ENCODE results near the gene OGFR. TPM values are rescaled to one million over a fixed set of nuclear protein-coding genes. Genes with fewer than 3 reads are reported as not detected.

OGFR gene
- polyA plus RNA-seq, 2 donors: 16.9 to 35.6 TPM

Other genes starting within 250 kb of the OGFR start
- gene SLCO4A1, start 162.3 kb upstream of the OGFR start, polyA plus RNA-seq: 10 to 100 TPM; 12.5 to 29.3 TPM
- under 1 TPM; 0.02 TPM for gene NTSR1, start 96.0 kb upstream of the OGFR start, polyA plus RNA-seq
- gene MRGBP, start 8.4 kb upstream of the OGFR start, polyA plus RNA-seq: 1 to 10 TPM; 5.1 to 6.2 TPM
- gene COL9A3, start 12.2 kb downstream of the OGFR start, polyA plus RNA-seq: 1 to 10 TPM; 1.4 to 3.8 TPM
- 1 to 10 TPM; 2.8 to 3.5 TPM for gene TCFL5, start 57.0 kb downstream of the OGFR start, polyA plus RNA-seq
- 10 to 100 TPM; 17.3 TPM for gene DIDO1, start 121.7 kb downstream of the OGFR start, polyA plus RNA-seq
- 10 to 100 TPM; 16.2 to 30.0 TPM for gene GID8, start 133.3 kb downstream of the OGFR start, polyA plus RNA-seq
- gene SLC17A9, start 147.9 kb downstream of the OGFR start, polyA plus RNA-seq: 1 to 10 TPM; 1.0 to 3.3 TPM
- not detected for gene BHLHE23, start 202.1 kb downstream of the OGFR start, polyA plus RNA-seq